Progenitor cell of endocrine pancreas (in vitro differentiated cells): ENCODE measurements around the gene CAB39. TPM values are rescaled to one million over a fixed set of nuclear protein-coding genes. Genes with fewer than 3 reads are reported as not detected.

ENCODE experiments used
- DNase-seq: peaks from one replicate; pipeline ENCODE4 v3.0.0; 2021; ENCODE audit warnings: low spot score; ENCODE audit not compliant: unreplicated experiment
- H3K27ac Mint-ChIP-seq: 2 replicates; pipeline ENCODE4 v1.8.0; 2021; ENCODE audit warnings: mild to moderate bottlenecking, moderate library complexity, mixed read lengths
- H3K27me3 Mint-ChIP-seq: 2 replicates; pipeline ENCODE4 v1.8.0; 2021; ENCODE audit warnings: mixed read lengths
- H3K36me3 Mint-ChIP-seq: 2 replicates; pipeline ENCODE4 v1.8.0; 2022; ENCODE audit warnings: mixed read lengths; ENCODE audit not compliant: insufficient read depth
- H3K4me1 Mint-ChIP-seq: 2 replicates; pipeline ENCODE4 v1.8.0; 2021; ENCODE audit warnings: low read depth, mixed read lengths
- H3K4me3 Mint-ChIP-seq: 2 replicates; pipeline ENCODE4 v1.8.0; 2021; ENCODE audit warnings: low read depth, mild to moderate bottlenecking, moderate library complexity, mixed read lengths
- H3K9me3 Mint-ChIP-seq: 2 replicates; pipeline ENCODE4 v1.8.0; 2021; ENCODE audit warnings: low read depth, mixed read lengths
- CTCF ChIP-seq: fragments of 200-600 bp; sonication (generic); IDR thresholded peaks from one replicate; pipeline ENCODE4 v1.5.0; 2021; ENCODE audit warnings: antibody characterized with exemption, mild to moderate bottlenecking; ENCODE audit not compliant: unreplicated experiment
- total RNA-seq: library from RNA; stranded (reverse); gene quantifications from 2 replicates; pipeline ENCODE4 v1.2.1, GENCODE V29; 2021

The CAB39 gene
- total RNA-seq, 1 donor from 2014 or later = 44.1 TPM

- TF ChIP-seq CTCF = no peak
- no peaks in the 10 kb centered on the region for H3K9me3 Mint-ChIP-seq
- no peak overlapping the region for H3K4me3 Mint-ChIP-seq
- H3K27me3 Mint-ChIP-seq = peaks cover 37% of the 10 kb centered on the region
- no peak overlapping the region for H3K27ac Mint-ChIP-seq
- no peaks in the 10 kb centered on the region for H3K36me3 Mint-ChIP-seq
- H3K4me1 Mint-ChIP-seq = peaks cover 3% of the 10 kb centered on the region
- no peak for DNase-seq
Observed at GRCh38 chr2:230850358-230850658, 137.7 kb downstream of the CAB39 start.

GRCh38 chr2:230852113-230852512 lies 139.5 kb downstream of the CAB39 start:
- TF ChIP-seq CTCF = no peak
- Mint-ChIP-seq H3K9me3 (no peaks in the 10 kb centered on the region), H3K4me1 (peaks cover 3% of the 10 kb centered on the region), H3K27me3 (peaks cover 28% of the 10 kb centered on the region), H3K36me3 (no peaks in the 10 kb centered on the region), H3K4me3 (no peak overlapping the region), H3K27ac (no peak overlapping the region)
- no peak for DNase-seq

- Mint-ChIP-seq H3K4me3 (no peak overlapping the region), H3K27me3 (peaks cover 21% of the 10 kb centered on the region), H3K9me3 (no peaks in the 10 kb centered on the region), H3K27ac (no peak overlapping the region), H3K4me1 (peaks cover 3% of the 10 kb centered on the region), H3K36me3 (no peaks in the 10 kb centered on the region)
- DNase-seq = no peak
- no peak for TF ChIP-seq CTCF
Observed at GRCh38 chr2:230861552-230862255, 149.1 kb downstream of the CAB39 start.

GRCh38 chr2:230862292-230862691 lies 149.7 kb downstream of the CAB39 start:
- no peak for TF ChIP-seq CTCF
- Mint-ChIP-seq H3K4me1 (peaks cover 9% of the 10 kb centered on the region), H3K36me3 (no peaks in the 10 kb centered on the region), H3K27ac (no peak overlapping the region), H3K4me3 (no peak overlapping the region), H3K9me3 (no peaks in the 10 kb centered on the region), H3K27me3 (peaks cover 21% of the 10 kb centered on the region)
- DNase-seq = no peak

GRCh38 chr2:230863031-230863430 lies 150.4 kb downstream of the CAB39 start:
- Mint-ChIP-seq H3K9me3 (no peaks in the 10 kb centered on the region), H3K4me1 (peaks cover 12% of the 10 kb centered on the region), H3K4me3 (no peak overlapping the region)

More at GRCh38 chr2:230863031-230863430, 150.4 kb downstream of the CAB39 start:
- Mint-ChIP-seq H3K27me3 (peaks cover 21% of the 10 kb centered on the region), H3K27ac (no peak overlapping the region), H3K36me3 (no peaks in the 10 kb centered on the region)
- no peak for TF ChIP-seq CTCF
- DNase-seq = no peak
